B cell (primary cell): ENCODE measurements around the gene PRKCG. TPM values are rescaled to one million over a fixed set of nuclear protein-coding genes. Genes with fewer than 3 reads are reported as not detected.

Experiments
- ATAC-seq: fragments of 200-7000 bp; cut with Tn5 transposase; one replicate; pipeline ENCODE4 v1.10.0; 2021; ENCODE audit warnings: low read depth, mild to moderate bottlenecking, moderate number of reproducible peaks, moderate library complexity
- CTCF ChIA-PET: fragments of 350-600 bp; sonication (Branson Sonifier 250); formaldehyde crosslinking; loops from one replicate; lab custom pipeline; 2021; ENCODE audit warnings: antibody characterized with exemption, inconsistent platforms; lab: Charles Lee
- POLR2A ChIA-PET: fragments of 350-600 bp; sonication (Branson Sonifier 250); formaldehyde crosslinking; loops from one replicate; lab custom pipeline; 2021; ENCODE audit warnings: antibody characterized with exemption; lab: Charles Lee
- DNase-seq: peaks from one replicate; pipeline ENCODE4 v3.0.0; 2013
- H2AFZ ChIP-seq: 2 replicates; pipeline ENCODE4 v1.6.1; 2012; ENCODE audit warnings: mild to moderate bottlenecking, low read depth, low read length; ENCODE audit not compliant: insufficient read depth, poor library complexity, severe bottlenecking
- H3K27ac ChIP-seq, 2 donors: 1 replicate in 1 of 2; 2 replicates in 1 of 2; pipeline ENCODE4 v1.5.1; 2012 to 2013; ENCODE audit warnings: low read length in 2 of 2, mild to moderate bottlenecking in 2 of 2, moderate library complexity in 1 of 2
- H3K27me3 ChIP-seq, 4 experiments: fragments of 200-600 bp in 1 of 4; sonication (generic) in 1 of 4; replicated peaks in 1 of 4; 1 replicate in 2 of 4; 2 replicates in 2 of 4; pipeline versions ENCODE4 v1.6.1 to v1.7.0; 2013 to 2016; ENCODE audit warnings: low read length in 3 of 4, mild to moderate bottlenecking in 2 of 4, mixed read lengths in 1 of 4, moderate library complexity in 1 of 4; ENCODE audit not compliant: insufficient read depth in 4 of 4, control insufficient read depth in 3 of 4; ENCODE audit errors: control extremely low read depth in 1 of 4
- H3K36me3 ChIP-seq, 2 experiments: replicated peaks in 1 of 2; 1 replicate in 1 of 2; 2 replicates in 1 of 2; pipeline versions ENCODE4 v1.6.1 to v1.7.1; 2013; ENCODE audit warnings: low read length in 1 of 2; ENCODE audit not compliant: insufficient read depth in 2 of 2, control insufficient read depth in 1 of 2; ENCODE audit errors: control extremely low read depth in 1 of 2, extremely low read depth in 1 of 2
- H3K4me1 ChIP-seq, 2 donors: fragments of 200-600 bp in 1 of 2; sonication (generic) in 1 of 2; 1 replicate in 1 of 2; 2 replicates in 1 of 2; pipeline versions ENCODE4 v1.5.1 to v1.6.1; 2013 to 2017; ENCODE audit warnings: low read length in 2 of 2; ENCODE audit not compliant: control insufficient read depth in 2 of 2, insufficient read depth in 2 of 2
- H3K4me2 ChIP-seq: replicated peaks from 2 replicates; pipeline ENCODE3; 2012; ENCODE audit warnings: mild to moderate bottlenecking, low read depth, low read length; ENCODE audit not compliant: poor library complexity, severe bottlenecking
- H3K4me3 ChIP-seq, 5 experiments: fragments of 200-600 bp in 1 of 5; sonication (generic) in 1 of 5; 1 replicate in 3 of 5; 2 replicates in 2 of 5; pipeline versions ENCODE4 v1.5.1 to v1.7.0; 2011 to 2016; ENCODE audit warnings: low read length in 4 of 5, mild to moderate bottlenecking in 4 of 5, low read depth in 2 of 5, control low read depth in 1 of 5, moderate library complexity in 1 of 5; ENCODE audit not compliant: insufficient read depth in 1 of 5; ENCODE audit errors: control extremely low read depth in 1 of 5, extremely low read depth in 1 of 5
- H3K79me2 ChIP-seq: fragments of 200-600 bp; sonication (generic); one replicate; pipeline ENCODE4 v1.6.0; 2016; ENCODE audit warnings: low read length; ENCODE audit not compliant: control insufficient read depth, insufficient read depth
- H3K9ac ChIP-seq: fragments of 200-600 bp; sonication (generic); 2 replicates; pipeline ENCODE4 v1.6.1; 2017; ENCODE audit warnings: mild to moderate bottlenecking, low read length, moderate library complexity
- H3K9me3 ChIP-seq, 3 donors: one replicate each; pipeline versions ENCODE4 v1.6.1 to v1.7.1; 2013; ENCODE audit warnings: low read length in 2 of 3; ENCODE audit not compliant: control insufficient read depth in 2 of 3, insufficient read depth in 1 of 3; ENCODE audit errors: control extremely low read depth in 1 of 3
- H4K20me1 ChIP-seq: 2 replicates; pipeline ENCODE4 v1.6.0; 2012; ENCODE audit warnings: mild to moderate bottlenecking, low read length; ENCODE audit not compliant: insufficient read depth, control insufficient read depth, poor library complexity, severe bottlenecking
- H3K27ac Mint-ChIP-seq: one replicate; pipeline ENCODE4 v1.8.0; 2021; ENCODE audit warnings: mixed read lengths
- H3K27me3 Mint-ChIP-seq: one replicate; pipeline ENCODE4 v1.8.0; 2021; ENCODE audit warnings: mixed read lengths
- H3K4me1 Mint-ChIP-seq: one replicate; pipeline ENCODE4 v1.8.0; 2021; ENCODE audit warnings: mixed read lengths
- H3K4me3 Mint-ChIP-seq: one replicate; pipeline ENCODE4 v1.8.0; 2021; ENCODE audit warnings: mixed read lengths
- H3K9me3 Mint-ChIP-seq: one replicate; pipeline ENCODE4 v1.8.0; 2022; ENCODE audit warnings: mixed read lengths; ENCODE audit not compliant: insufficient read depth
- CTCF ChIP-seq: fragments of 200-600 bp; IDR thresholded peaks from one replicate; pipeline ENCODE4 v1.8.0; 2022; ENCODE audit warnings: antibody characterized with exemption, mild to moderate bottlenecking
- EZH2 ChIP-seq: IDR thresholded peaks from 2 replicates; pipeline ENCODE4 v1.6.1; 2012; ENCODE audit warnings: borderline replicate concordance, low read depth, mild to moderate bottlenecking, moderate library complexity, low read length; ENCODE audit not compliant: insufficient read depth, poor library complexity, severe bottlenecking
- WGBS: methylation state at CpG from one replicate; pipeline ENCODE4 v1.1.5; 2013; ENCODE audit warnings: missing lambda C conversion rate; ENCODE audit not compliant: insufficient coverage; 5-methylcytosine and 5-hydroxymethylcytosine counted together
- intact Hi-C: fragments of 100-400 bp; cut with micrococcal nuclease; formaldehyde crosslinking; loops from one replicate; pipeline ENCODE4 v1.10.0; 2022
- polyA plus RNA-seq: library from polyadenylated mRNA; depleted of rRNA; stranded (reverse); fragments of >200 nt; gene quantifications from 2 replicates; pipeline ENCODE4 v1.2.3, GENCODE V29; 2012
- total RNA-seq, 2 donors: library from RNA; stranded (reverse); fragments of 120-200 nt in 1 of 2; gene quantifications; 1 replicate in 1 of 2; 2 replicates in 1 of 2; pipeline versions ENCODE4 v1.2.3 to v1.2.4, GENCODE V29; 2013 to 2022

Gene PRKCG
- total and polyA plus RNA-seq, 2 donors (not counting 1 experiment from before 2014, with no cell fraction given) = 0.31 TPM; not detected in 1

DNA sequence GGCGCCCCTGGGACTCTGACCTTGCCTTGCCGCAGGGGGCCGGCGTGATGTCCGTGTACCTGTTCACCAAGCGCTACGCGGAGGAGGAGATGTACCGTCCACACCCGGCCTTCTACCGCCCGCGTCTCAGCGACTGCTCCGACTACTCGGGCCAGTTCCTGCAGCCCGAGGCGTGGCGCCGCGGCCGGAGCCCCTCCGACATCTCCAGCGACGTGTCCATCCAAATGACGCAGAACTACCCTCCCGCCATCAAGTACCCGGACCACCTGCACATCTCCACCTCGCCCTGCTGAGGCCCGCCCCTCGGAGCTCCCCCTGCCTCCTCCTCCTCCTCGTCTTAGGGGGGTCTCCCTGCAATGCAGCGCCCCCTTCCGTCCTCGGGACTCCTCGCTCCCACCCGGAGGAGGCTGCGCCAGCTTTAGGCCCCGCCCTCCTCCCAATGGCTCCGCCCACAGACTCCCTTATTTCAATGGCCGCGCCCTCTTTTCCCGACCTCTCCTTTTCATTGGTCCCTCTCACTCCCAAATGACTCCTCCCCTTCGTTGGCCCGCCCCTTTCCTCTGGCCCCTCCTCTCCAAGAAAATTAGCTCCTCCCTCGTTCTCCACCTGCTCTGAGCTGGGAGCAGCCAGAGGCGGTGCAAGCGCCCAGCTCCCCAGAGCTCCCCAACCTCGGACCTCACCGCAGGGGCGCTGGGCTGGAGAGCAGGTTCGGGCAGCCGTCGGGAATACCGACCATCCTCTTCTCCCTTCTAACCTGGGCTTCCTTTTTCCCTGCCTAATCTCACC, 60.2 kb downstream of the PRKCG start:
- Histone ChIP-seq H3K4me2 (no peak overlapping the region), H3K9me3 (peaks cover 0 to 28% (median 0%) of the 10 kb centered on the region in 3 donors), H3K4me1 (no peaks in the 10 kb centered on the region), H3K4me3 (no peak overlapping the region), H2AFZ (no peak overlapping the region), H4K20me1 (no peaks in the 10 kb centered on the region), H3K36me3 (no peaks in the 10 kb centered on the region), H3K9ac (no peak overlapping the region), H3K27ac (no peak overlapping the region), H3K79me2 (no peaks in the 10 kb centered on the region), H3K27me3 (peaks cover 0 to 32% (median 7%) of the 10 kb centered on the region in 4 experiments)
- Mint-ChIP-seq H3K4me3 (no peak overlapping the region), H3K4me1 (no peaks in the 10 kb centered on the region), H3K9me3 (no peaks in the 10 kb centered on the region), H3K27me3 (peaks cover 55% of the 10 kb centered on the region), H3K27ac (no peak overlapping the region)
- TF ChIP-seq CTCF = no peak
- TF ChIP-seq EZH2 = no peak
- POLR2A ChIA-PET = no interaction called here
- CTCF ChIA-PET = no interaction called here
- ATAC-seq (no peak), DNase-seq (no peak)
- intact Hi-C loops = no loop called here
- WGBS = 18% methylated on average over 55 of the region's 55 CpGs

DNA sequence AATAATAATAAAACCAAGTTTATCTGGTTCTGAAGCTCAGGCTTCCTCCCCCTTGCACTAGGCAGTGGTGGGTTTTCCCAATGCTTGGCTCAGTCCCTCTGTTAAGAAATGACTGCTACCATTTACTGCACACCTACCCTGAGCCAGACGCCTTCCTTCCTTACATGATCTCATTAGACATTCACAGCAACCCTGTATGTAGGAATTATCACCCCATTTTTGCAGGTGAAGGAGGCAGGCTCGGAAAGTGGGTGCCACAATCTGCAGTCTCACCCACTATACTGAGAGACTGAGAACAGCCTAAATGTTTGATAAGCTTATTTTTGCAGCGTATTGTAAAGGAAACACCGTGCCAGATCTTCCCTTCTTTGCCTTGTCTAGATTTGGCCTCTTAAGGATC, 62.4 kb downstream of the PRKCG start:
- ChIA-PET POLR2A (no interaction called here), CTCF (interaction anchor here (0.5 kb wide), 1 partner anchor 969 kb away, joined by 6 read pairs; no protein-coding TSS in a partner anchor)
- Mint-ChIP-seq H3K27me3 (peaks cover 45% of the 10 kb centered on the region), H3K4me3 (no peak overlapping the region), H3K27ac (no peak overlapping the region), H3K9me3 (no peaks in the 10 kb centered on the region), H3K4me1 (no peaks in the 10 kb centered on the region)
- DNase-seq = no peak
- Histone ChIP-seq H3K9ac (no peak overlapping the region), H3K4me1 (no peaks in the 10 kb centered on the region), H3K4me3 (no peak overlapping the region), H3K9me3 (peaks cover 0 to 28% (median 0%) of the 10 kb centered on the region in 3 donors), H2AFZ (no peak overlapping the region), H3K79me2 (no peaks in the 10 kb centered on the region), H4K20me1 (no peaks in the 10 kb centered on the region), H3K27ac (no peak overlapping the region), H3K27me3 (peaks cover 0 to 31% (median 6%) of the 10 kb centered on the region in 4 experiments), H3K4me2 (no peak overlapping the region), H3K36me3 (no peaks in the 10 kb centered on the region)
- intact Hi-C loops = no loop called here
- WGBS = 93% methylated on average over 2 of the region's 4 CpGs
- no peak for TF ChIP-seq CTCF
- no peak for ATAC-seq
